ENCODE data around the gene PRDM7.
"Not testable (repeated sequence)": the region's sequence is repeated elsewhere in the genome, so short reads cannot be mapped to it uniquely, and the experiment has no call there.

Gene PRDM7

DNA sequence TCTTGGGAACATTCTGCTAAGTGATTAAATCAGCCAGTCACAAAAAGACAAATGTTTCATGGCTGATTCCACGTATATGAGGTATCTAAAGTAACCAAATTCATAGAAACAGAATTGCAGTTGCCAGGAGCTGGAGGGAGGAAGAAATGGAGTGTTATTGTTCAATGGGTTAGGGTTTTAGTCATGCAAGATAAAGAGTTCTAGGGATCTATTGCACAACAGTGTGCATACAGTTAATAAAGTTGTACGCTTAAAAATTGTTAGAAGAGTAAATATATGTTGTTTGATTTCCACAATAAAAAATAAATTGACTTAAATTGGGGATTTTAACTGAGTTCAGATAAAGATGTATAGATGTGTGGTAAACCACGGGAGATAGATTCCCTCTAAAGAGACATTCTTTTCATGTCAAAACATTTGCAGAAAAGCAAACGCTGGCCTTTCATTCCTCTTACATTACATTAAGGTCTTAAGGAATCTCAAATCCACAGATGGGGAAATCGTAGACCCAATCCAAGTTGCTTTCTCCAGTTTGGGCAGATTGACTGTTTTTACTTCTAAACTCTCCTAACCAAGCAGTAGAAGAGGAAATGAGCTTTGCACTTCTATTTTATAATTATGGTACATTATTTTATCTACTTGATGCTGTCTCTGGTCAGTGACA, 4.6 kb downstream of the PRDM7 start:
- no peak for DNase-seq (ENCODE audit: low read depth in 2 of 2)

DNA sequence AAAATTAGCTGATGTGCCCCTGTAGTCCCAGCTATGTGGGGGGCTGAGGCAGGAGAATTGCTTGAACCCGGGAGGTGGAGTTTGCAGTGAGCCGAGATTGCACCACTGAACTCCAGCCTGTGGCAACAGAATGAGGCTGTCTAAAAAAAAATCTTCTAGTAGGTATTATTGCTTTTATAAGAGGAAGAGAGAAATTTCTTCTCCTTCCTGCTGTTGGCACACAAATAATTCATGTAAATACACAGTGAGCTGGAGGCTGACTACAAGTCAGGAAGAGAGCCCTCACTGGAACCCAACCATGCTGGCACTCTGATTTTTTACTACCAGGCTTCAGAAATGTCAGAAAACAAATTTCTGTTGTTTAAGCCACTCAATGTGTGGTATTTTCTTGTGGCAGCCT, 6.7 kb downstream of the PRDM7 start:
- no peak for DNase-seq (ENCODE audit: low read depth in 2 of 2)

DNA sequence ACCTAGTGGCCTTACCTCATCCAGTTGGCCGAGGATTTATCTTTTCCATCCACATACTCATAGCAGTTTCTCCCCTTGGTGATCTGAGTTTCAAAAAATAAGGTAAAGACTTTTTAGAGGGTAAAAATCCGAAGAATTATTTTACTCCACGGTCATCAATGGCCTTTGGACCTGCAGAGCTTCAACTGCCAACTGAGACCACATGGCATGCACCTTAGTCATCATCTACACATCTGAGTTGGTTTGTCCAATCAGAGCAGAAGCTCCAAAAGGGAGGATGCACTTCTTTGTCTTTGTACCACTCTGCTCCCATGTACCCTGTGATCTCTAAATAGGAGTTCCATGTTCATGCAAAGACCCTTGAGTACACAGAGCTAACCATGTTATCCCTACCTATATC, 15.7 kb downstream of the PRDM7 start:
- DNase-seq (ENCODE audit: low read depth in 2 of 2), result no peak

DNA sequence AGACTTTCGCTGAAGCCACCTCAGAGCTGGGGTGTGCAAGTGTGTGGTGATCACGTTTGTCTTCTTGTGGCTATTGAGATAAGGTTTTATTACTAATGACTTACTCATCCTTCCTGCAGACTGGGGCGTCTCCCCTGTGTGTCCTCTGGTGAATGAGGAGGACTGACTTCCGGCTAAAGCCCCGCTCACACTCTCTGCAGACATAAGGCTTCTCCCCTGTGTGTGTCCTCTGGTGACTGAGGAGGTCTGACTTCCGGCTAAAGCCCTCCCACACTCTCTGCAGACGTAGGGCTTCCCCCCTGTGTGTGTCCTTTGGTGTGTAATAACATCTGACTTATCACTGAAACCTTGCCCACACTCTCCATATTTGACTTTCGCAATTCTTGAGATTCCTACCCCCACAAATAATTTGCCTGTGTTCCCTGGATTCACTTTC, 19.4 kb downstream of the PRDM7 start:
- no peak for DNase-seq (ENCODE audit: low read depth in 2 of 2)

DNA sequence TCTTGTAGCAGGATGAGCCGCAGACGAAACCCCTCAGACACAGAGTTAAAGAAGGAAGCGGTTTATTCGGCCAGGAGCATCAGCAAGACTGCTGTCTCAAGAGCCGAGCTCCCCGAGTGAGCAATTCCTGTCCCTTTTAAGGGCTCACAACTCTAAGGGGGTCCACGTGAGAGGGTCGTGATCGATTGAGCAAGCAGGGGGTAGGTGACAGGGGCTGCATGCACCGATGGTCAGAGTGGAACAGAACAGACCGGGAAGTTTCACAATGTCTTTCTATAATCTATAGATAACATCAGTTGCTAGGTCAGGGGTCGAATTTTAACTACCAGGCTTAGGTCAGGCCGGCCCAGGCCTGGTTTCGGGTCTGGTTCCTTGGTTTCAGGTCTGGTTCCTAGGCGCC, 20.6 kb downstream of the PRDM7 start:
- not testable (repeated sequence) for DNase-seq (ENCODE audit: low read depth in 2 of 2)

DNA sequence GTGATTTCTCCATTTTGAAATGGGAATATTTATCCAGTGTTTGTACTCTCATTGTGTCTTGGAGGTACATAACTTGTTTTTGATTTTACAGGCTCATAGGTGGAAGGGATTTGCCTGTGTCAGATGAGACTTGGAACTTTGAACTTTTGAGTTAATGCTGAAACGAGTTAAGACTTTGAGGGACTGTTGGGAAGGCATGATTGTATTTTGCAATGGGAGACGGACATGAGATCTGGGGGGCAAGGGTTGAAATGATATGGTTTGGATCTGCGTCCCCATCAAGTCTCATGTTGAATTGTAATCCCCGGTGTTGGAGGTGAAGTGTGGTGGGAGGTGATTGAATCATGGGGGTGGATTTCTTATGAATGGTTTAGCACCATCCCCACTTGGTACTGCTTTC, 21.8 kb downstream of the PRDM7 start:
- DNase-seq (ENCODE audit: low read depth in 2 of 2), result no peak

DNA sequence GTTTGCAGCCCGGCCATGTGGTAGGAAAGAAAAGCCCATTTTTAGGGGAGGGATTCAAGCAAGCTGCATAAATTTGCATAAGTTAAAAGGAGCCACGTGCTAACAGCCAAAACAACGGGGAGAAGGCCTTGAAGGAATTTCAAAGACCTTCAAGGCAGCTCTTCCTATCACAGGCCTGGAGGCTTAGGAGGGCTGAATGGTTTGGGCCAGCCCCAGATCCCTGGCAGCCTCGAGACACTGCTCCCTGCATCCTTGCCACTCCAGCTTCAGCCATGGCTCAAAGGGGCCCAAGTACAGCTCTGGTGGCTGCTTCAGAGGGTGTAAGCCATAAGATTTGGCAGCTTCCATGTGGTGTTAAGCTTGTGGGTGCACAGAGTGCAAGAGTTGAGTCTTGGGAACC, 22.6 kb downstream of the PRDM7 start:
- no peak for DNase-seq (ENCODE audit: low read depth in 2 of 2)

DNA sequence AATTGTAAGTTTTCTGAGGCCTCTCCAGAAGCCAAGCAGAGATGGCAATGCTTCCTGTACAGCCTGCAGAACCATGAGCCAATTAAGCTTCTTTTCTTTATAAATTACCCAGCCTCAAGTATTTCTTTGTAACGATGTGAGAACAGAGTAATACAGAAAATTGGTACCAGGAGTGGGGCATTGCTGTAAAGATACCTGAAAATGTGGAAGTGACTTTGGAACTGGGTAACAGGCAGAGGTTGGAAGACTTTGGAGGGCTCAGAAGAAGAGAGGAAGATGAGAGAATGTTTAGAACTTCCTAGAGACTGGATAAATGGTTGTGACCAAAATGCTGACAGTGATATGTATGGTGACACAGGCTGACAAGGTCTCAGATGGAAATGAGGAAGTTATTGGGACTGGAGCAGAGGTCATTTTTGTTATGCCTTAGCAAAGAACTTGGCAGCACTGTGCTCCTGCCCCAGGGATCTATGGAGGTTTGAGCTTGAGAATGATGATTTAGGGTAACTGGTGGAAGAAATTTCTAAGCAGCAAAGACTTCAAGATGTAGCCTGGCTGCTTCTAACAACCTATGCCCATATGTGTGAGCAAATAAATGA, 23.1 kb downstream of the PRDM7 start:
- no peak for DNase-seq (ENCODE audit: low read depth in 2 of 2)

DNA sequence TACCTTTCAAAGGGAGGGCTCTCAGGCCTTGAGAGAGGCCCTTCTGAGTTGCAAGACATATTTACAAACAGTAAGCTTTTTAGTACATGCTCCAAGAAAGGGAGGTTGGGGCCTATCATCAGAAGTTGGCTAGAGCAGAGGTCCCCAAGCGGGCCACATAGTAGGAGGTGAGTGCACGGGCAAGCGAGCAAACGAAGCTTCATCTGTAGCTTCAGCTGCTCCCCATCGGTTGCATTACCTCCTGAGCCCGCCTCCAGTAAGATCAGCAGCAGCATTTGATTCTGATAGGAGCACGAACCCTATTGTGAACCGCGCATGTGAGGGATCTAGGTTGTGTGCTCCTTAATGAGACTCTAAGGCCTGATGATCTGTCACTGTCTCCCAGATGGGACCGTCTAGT, 26.2 kb downstream of the PRDM7 start:
- no peak for DNase-seq (ENCODE audit: low read depth in 2 of 2)

DNA sequence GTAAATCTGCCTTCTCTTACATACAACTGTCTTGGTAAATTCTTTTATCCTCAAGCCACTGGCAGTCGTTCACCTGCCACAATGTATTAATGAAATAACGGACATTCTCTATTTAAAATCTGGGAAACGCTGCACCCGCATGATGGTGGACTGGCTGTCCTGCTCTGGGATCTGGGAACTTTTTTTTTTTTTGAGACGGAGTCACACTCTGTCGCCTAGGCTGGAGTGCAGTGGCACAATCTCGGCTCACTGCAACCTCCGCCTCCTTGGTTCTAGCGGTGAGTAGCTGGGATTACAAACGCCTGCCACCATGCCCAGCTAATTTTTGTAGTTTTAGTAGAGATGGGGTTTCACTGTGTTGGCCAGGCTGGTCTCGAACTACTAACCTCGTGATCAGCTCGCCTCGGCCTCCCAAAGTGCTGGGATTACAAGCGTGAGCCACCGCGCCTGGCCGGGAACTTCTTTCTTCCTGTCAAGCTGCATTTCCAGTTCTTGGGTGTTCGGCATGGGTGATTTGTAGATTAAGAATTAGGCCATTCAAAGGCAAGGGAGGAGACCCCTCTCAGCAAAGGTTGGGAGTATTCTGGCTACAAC, 28.3 kb downstream of the PRDM7 start:
- no peak for DNase-seq (ENCODE audit: low read depth in 2 of 2)

DNA sequence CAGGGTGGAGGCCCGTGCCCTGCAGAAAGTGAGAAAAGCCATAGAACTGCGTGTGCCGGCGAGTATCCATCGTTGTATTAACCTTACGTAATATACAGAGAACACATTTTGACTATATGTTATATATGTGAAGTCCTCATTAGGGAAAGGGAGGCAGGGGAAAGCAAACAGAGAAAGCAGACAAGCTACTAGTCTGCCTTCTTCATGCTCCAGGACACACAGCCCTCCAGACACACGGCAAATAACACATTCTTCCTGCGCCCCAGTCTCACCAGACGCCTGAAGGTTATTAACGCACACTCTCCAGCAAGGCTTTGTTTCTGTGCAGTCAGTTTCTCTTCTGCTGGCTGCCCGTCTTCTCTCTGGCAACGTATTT, 28.8 kb downstream of the PRDM7 start:
- no peak for DNase-seq (ENCODE audit: low read depth in 2 of 2)

DNA sequence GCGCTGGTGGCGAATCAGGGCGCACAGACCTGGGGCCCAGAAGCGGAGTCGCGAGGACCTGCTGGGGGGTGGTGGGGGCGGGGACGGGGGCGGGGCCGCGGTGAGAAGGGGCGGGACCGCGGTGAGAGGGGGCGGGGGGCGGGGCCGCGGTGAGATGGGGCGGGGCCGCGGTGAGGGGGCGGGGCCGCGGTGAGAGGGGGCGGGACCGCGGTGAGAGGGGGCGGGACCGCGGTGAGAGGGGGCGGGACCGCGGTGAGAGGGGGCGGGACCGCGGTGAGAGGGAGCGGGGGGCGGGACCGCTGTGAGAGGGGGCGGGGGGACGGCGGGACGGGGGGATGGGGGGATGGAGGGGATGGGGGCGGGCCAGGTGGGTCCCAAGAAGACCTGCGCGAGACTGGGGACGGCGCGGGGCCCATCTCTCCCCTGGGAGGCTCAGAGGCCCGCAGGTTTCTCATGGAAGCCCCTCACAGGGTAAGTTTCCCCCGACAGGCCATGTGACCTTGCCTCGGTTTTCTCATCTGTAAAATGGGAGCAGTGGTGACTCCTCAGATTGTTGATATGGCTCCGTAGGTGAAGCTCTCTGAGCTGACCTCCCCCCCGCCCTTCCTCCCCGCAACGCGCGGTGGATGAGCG, 29.3 kb downstream of the PRDM7 start:
- no peak for DNase-seq (ENCODE audit: low read depth in 2 of 2)

DNA sequence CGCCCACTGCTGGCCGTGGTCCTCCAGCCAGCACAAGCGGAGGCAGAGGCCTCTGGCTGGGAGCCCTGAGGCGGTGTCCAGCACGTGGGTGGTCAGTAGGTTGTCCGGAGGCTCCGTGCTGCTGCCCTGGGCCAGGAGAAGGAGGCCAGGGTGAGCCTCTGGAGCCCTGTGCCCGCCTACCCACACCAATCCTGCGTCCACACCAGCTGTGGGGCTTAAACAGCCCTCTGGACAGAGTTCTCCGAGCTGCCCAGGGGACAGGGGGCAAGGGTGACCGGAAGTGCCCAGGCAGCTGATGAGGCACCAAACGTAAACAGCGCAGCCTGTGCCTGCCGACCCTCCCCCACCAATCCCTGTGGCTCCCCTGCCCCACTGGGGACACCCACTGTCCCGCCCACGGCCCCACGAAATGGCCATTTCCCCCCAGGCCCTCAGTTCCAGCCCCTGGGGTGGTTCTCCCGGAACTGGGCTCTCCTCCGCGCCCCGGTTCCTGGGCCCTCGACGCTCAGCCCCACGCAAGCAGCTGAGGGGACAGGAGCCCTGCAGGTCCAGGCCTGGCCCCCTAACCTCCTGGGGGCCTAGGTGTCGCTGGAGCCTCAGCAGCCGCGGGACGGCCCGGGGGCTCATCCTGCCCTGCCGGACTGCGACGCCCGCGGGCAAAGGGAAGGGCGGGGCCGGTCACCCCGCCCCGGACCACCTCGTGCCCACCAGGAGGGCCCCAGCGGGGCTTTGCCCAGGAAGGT, 30.0 kb downstream of the PRDM7 start:
- DNase-seq (ENCODE audit: low read depth in 2 of 2), result no peak

DNA sequence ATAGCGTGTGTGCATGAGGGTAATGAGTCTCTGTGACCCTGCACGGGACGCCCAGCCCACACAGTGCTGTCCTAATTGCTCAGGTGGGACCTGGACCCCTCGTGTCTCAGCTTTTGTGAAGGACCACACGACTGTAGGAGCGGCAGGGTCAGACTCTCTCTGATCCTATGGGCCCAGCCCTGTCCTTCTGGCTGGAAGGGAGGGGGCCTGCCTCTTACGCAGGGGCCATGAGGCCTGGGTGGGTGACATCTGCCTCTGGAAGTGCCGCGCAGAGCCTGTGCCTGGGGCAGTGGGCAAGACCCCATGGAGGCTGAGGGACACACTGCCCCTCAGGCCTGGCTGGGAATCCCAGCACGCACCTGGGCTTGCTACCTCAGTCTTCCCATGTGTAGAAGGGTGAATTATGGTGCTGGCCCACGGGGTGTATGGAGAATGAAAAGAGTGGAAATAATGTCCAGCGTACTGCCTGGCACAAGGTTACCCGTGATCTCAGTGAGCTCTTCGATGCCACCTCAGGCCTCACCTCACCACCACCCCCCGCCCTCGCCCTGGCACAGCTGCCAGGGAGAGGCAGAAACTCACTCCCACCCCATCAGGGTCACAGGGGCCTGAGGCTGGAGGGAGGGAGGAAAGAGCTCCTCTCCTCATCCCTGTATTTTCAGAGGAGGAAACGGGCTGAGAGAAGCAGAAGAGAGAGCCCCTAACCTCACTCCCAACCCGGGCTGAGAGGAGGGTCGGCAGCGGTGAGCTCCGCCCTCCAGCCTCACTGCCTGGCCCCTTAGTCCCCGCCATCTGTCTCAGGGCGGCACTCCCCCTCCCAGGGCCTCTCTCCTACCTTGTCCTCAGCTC, 30.8 kb downstream of the PRDM7 start:
- DNase-seq (ENCODE audit: low read depth in 2 of 2), result no peak

DNA sequence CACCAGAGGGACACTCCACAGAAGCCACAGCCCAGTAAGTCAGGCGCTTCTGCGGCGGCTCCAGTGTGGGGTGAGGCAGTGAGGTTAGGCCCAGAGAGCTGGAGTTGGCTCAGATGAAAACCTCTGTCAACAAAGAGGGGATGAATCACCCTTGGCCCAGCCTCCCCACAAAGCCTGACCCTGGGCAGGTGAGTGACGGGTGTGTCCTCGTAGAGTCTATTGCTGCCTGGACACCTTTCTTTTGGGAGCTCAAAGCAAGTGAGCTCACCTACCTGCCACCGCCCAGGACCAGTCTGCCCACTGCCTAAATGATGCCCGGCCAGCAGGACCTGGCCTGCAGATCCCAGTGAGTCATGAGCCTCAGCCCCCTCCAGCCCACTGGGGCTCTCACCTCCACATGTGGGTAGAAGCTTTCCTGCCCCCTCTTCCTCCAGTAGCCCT, 33.0 kb downstream of the PRDM7 start:
- DNase-seq (ENCODE audit: low read depth in 2 of 2), result no peak

DNA sequence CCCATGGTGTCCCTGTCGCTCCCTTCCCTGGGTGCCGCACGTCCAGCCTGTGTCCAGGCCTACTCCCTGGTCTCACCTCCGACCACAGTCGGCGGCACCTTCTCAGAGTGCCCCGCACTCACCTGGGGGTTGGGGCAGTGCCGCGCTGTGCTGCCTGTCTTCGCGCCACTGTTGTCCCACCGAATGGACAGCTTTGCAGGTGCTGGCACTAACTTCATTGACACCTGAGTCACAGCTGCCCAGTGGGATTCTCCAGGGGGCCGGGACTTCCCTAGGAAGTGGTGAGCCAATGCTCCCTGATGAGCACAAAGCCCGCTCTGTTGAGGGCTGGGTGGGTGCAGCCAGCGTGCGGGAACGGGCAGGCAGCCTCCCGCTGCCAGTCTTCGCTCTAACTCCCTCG, 33.6 kb downstream of the PRDM7 start:
- no peak for DNase-seq (ENCODE audit: low read depth in 2 of 2)

DNA sequence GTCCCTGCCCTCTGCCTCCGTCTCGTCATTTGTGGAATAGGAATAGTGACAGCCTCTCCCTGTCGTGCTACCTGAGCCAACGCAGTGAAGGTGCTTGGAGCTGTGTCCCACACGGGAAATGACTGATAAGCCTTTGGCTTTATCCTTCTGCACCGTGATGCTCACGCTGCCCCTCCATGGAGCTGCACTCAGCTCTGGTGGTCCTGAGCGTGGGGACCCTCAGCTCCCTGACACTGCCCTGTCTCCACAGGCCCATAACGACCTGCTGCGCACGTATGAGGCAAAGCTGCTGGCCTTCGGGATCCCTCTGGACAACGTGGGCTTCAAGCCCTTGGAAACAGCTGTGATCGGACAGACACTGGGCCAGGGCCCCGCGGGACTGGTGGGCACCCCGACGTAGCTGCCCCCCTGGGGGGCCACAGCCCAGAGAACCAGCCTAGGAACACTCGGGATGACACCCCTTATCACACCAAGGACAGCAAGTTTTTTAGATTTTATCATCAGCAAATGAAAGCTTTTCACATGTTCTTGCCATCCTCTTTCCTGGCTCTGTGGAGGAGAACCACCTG, 34.1 kb downstream of the PRDM7 start:
- DNase-seq (ENCODE audit: low read depth in 2 of 2), result no peak

DNA sequence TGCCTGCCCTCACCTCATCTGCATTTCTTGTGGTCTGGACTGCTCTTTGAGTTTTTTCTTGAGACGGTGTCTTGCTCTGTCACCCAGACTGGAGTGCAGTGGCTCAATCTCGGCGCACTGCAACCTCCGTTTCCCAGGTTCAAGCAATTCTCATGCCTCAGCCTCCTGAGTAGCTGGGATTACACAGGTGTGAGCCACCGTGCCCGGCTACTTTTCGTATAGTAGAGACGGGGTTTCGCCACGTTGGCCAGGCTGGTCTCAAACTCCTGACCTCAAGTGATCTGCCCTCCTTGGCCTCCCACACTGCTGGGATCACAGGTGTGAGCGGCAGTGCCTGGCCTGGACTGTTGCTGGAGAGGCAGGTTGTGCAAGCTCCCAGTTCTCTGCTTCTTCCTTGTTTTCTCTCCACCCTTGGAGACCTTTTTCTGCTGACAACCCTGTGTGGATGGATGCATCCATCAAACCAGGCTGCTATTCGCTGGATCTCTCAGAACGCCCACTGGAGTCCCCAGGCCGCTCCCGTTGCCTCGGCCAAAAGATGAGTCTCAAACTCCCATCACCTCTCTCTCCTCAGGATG, 35.1 kb downstream of the PRDM7 start:
- DNase-seq (ENCODE audit: low read depth in 2 of 2), result no peak

DNA sequence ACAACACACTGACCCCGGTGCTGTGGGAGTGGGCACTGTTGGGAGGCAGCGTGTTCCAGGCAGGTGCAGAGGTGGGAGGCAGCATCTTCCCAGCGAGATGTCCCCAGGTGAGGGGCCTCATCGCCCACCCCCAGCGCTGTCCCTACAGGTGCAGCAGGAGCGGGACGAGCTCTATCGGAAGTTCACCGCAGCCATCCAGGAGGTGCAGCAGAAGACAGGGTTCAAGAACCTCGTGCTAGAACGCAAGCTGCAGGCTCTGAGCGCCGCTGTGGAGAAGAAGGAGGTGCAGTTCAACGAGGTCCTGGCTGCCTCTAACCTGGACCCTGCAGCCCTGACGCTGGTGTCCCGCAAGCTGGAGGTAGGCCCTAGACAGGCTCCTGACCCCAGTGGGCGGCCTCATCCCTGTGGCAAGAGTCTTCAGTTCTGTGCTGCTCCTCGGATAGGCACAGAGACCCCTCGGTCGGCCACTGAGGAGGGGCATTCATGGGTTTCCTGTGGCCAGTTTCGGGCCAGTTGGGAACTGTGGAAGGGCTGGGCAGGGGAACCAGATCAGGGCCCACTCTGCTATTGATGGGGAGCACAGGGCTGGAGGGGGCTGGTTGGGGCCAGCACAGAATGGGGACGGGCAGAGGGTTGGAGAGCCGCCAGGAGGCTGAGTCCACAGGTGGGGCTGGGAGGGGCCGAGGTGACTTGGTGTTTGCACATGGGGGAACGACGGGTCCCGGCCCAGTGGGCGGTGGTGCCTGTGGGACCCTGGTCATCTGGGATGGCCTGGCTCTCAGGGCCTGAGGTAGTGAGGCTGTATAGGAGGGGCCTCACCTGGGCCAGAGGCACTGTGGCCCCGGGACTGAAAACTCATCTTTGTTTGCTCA, 36.7 kb downstream of the PRDM7 start:
- no peak for DNase-seq (ENCODE audit: low read depth in 2 of 2)

DNA sequence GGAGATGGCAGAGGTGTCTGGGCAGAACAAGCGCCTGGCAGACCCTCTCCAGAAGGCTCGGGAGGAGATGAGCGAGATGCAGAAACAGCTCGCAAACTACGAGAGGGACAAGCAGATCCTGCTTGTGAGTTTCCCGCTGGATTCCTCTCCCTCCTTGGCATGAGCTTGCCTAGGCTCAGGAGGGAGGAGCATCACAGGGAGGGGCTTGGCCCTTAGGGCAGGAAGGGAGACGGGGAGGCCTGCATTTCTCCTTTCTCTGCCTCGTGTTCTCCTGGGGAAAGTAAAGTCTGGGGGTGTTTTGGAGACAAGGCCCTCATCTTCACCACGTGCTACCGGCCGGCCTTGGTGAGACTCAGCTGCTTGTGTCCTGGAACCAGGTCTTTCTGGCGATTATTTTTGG, 39.9 kb downstream of the PRDM7 start:
- no peak for DNase-seq (ENCODE audit: low read depth in 2 of 2)
